Stimulated activated CD4-positive, alpha-beta T cell treated with anti-CD3 and anti-CD28 coated beads, Interleukin-15, amount 100 ng/mL, for 1 hour (primary cell): ENCODE measurements around the gene SIRT7.

ENCODE experiments used
- DNase-seq, 2 donors: peaks; one replicate each; pipeline ENCODE4 v3.0.0-alpha.2; 2020; ENCODE audit warnings: low read depth in 1 of 2, low spot score in 1 of 2

Gene SIRT7

GRCh38 chr17:81907219-81908145 lies 10.5 kb downstream of the SIRT7 start:
- DNase-seq = no peak

DNA sequence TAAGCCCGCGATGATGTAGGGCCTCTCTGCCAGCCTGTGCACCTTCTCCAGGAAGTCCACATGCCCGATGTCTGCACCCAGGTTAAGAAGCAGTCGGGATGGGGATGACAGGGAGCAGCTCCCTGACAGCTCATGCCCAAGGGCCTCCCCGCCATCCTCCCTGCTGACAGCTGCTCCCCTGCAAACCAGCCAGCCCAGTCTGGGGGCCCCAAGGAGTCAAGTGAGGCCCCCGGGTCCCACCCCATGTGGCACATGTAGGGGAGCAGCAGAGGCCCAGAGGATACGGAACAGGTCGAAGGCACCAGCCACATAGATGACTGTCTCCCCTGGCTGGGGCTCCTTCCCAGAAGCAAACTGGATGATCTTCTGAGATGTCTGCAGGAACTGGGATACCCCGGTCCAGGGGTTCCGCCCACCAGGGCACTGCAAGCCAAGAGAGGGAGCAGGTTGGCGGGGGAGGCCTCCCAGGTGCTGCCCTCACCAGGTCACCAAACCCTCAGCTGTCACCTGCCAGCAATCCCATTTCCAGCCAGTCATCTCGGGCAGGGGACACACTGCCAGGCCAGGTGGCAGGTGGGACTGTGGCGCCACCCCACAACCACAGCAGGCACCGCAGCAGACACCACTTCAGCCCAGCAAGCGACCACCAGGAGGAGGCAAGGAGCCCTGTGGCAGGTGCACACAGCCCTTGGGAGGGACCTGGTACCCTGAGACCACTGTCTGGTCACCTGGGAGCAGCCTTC lies 11.3 kb downstream of the SIRT7 start:
- no peak for DNase-seq

DNA sequence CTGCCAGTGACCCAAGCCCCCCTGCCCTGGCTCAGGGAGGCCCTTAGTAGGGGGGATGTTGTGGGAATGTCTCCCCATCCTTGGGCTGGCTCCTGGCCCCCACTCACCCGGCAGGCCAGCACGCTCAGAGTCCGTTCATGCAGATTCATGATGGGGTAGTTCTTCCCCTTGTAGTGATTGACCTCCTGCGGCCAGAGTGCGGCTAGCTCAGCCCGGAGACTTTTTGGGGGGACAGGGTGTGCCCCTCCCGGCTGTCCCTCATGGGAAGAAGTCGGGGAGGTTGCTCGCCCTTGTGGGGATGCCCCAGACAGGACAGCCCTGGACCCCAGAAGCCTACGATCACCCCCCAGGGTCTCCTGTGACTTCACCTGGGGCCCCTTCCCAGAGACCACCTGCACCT lies 12.0 kb downstream of the SIRT7 start:
- no peak for DNase-seq

DNA sequence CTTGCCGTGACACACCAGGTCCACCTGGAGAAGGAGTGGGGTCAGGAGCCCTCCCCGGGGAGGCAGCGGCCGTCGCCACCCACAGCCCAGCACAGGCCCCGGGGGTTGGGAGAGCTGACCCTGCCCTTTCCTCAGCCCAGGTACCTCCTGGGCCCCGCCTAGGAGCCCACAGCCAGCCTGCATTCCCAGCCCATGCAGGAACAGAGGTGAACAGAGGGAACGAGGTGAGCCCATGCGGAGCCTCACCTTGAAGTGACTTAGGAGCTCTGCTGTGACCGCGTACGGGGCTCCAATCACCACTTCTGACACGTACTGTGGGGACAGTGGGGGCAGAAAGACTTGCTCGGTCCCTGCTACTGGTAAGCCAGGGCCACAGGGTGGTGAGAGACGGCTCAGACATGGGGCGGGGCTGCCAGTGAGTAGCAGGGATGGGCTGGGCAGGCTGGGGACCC lies 12.5 kb downstream of the SIRT7 start:
- DNase-seq = no peak

GRCh38 chr17:81904600-81905423 lies 13.2 kb downstream of the SIRT7 start:
- DNase-seq = no peak

GRCh38 chr17:81903896-81904599 lies 13.9 kb downstream of the SIRT7 start:
- DNase-seq = no peak

DNA sequence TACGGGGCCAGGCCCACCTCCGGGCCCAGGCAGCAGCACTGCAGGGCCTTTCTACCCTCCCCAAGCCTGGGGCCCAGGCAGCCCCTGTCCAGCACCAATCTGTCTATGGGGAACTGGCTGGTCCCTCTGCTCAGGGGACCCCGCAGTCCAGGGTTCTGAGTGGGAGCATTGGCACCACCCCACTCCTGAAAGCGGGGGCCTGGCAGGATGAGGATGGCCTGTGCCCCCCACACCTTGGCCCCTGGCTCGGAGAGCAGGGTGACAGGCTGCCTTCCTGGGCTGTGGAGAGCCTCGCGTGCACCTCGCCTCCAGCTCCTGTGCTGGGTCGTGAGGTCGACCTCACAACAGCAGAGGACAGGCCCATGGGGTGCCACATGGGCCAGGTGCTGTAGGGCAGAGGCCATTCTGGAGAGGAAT lies 14.6 kb downstream of the SIRT7 start:
- DNase-seq = no peak

DNA sequence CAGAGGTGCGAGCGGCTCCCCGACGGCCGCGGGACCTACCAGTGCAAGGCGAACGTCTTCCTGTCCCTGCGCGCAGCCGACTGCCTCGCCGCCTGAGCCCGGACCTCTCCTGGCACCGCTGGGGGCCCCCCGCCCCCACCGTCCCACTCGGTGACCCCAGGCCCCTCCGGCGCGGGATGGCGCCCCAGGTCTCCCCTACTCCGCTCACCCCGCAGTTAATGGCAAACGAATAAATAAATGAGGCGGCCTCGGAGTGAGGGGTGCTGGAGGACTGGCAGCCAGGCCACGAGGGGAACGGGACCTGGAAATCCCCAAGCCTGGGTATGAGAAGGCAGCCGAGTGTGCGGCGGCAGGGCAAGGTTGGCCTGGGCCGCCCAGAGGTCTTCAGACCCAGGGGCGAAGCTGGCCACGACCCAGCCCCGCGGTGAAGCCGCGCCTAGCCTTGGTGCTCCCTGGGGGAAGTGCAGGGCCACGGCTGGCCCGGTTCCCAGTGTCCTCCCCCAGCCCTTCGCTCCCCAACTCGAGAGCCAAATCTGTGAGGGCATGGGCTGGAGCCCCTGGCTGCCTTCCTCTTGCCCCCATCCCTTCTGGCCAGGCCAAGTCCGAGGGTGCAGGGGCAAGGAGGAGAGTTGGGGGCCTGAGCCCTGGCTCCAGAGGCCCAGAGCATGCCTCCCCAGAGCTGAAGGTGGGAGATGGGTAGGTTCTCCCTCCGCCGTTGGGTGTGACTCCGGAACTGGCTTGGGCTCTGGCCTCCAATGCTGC lies 15.1 kb downstream of the SIRT7 start:
- DNase-seq = no peak

DNA sequence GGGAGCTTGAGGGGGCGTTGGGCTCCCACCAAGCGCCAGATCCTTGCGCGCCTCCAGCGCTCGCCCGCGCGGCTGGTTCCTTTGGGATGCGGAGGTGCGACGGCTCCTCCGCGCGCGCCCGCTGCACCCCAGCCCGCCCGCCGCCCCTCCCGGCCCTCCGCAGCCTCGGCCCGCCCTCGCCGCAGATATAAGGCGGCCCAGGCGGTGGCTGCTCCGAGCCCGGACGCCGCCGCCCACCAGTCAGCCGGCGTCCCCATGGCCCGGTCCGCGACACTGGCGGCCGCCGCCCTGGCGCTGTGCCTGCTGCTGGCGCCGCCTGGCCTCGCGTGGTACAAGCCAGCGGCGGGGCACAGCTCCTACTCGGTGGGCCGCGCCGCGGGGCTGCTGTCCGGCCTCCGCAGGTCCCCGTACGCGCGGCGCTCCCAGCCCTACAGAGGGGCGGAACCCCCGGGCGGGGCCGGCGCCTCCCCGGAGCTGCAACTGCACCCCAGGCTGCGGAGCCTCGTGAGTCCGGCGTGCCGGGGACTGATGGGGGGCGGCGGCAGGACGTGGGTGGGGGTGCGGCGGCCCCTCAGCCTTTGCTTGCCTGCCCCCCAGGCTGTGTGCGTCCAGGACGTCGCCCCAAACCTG lies 15.8 kb downstream of the SIRT7 start, which contains the start of gene NPB:
Gene NPB, plus strand, starts transcription at position 216 of the 630 bp plus-strand sequence. Its CDS starts 40 bp downstream, at position 256.
- DNase-seq = no peak

DNA sequence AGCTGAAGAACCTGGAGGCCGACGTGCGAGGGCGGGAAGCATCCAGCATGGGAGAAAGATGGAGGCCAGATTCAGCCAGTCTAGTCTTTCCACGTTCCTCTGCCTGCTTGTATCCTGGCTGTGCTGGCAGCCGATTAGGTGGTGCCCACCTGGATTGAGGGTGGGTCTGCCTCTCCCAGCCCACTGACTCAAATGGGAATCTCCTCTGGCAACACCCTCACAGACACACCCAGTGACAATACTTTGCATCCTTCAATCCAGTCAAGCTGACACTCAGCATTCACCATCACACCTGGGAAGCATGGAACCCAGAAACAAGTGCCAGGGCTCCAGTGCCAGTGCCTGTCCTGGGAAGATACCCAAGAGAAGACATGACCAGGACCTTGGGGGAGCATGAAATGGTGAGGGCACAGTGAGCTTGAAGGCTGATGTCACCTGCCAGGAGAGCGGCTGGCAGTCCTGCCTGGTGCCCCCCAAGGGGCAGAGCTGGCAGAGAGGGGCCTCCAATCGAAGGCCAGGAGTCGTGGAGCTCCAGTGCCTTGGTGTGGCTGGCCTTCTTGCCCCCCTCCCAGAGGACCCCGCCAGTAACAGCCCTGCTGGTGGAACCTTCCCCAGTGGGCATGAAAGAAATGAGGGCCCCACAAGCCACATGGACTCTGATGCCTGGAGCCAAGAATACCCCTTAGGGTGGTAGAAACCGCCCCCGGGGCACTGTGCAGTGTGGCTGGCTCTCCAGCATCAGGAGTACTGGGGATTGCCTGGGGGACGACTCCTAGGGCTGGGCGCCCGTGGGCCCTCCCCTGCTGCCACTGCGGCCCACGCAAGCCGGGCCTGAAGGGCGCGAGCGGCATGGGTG lies 16.6 kb downstream of the SIRT7 start:
- DNase-seq = no peak

- DNase-seq = no peak
These were observed 17.7 kb downstream of the SIRT7 start for GRCh38 chr17:81900181-81900820.

- DNase-seq = no peak
These were observed 18.3 kb downstream of the SIRT7 start for GRCh38 chr17:81899514-81900166.

- DNase-seq = no peak
These were observed 19.1 kb downstream of the SIRT7 start for GRCh38 chr17:81898885-81899284.

GRCh38 chr17:81898029-81898866 lies 19.7 kb downstream of the SIRT7 start:
- DNase-seq = no peak

DNA sequence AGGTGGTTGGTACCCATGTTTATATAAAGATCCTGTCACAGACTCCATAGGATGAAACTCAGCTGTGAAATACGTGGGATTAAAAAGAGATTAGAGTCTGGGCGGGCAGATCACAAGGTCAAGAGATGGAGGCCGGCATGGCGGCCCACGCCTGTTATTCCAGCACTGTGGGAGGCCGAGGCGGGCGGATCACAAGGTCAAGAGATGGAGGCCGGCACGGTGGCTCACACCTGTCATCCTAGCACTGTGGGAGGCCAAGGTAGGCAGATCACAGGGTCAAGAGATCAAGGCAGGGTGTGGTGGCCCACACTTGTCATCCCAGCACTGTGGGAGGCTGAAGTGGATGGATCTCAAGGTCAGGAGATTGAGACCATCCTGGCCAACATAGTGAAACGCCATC lies 22.6 kb downstream of the SIRT7 start:
- no peak for DNase-seq

DNA sequence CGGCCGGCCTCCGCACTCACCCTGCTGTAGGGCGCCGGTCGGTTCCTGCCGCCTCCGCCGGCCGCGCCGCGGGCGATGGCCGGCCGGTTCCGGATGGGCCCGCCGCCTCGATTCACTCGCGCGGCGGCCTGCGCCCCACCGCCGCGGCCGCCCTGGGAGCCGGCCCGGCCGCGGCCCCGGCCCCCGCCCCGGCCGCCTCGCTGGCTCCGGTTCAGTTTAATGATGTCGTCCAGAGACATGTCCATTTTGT lies 26.7 kb downstream of the SIRT7 start:
- DNase-seq = no peak
